Epithelial cell of prostate (primary cell): ENCODE measurements around the gene CTNNAL1.
"Not testable (repeated sequence)": the region's sequence is repeated elsewhere in the genome, so short reads cannot be mapped to it uniquely, and the experiment has no call there.

ENCODE experiments used
- DNase-seq: peaks from one replicate; pipeline ENCODE4 v3.0.0-alpha.2; 2011; ENCODE audit warnings: low read depth, low spot score
- H3K27ac ChIP-seq: fragments of 450-650 bp; 2 replicates; pipeline ENCODE4 v1.5.1; 2017; ENCODE audit warnings: mild to moderate bottlenecking

Gene CTNNAL1

DNA sequence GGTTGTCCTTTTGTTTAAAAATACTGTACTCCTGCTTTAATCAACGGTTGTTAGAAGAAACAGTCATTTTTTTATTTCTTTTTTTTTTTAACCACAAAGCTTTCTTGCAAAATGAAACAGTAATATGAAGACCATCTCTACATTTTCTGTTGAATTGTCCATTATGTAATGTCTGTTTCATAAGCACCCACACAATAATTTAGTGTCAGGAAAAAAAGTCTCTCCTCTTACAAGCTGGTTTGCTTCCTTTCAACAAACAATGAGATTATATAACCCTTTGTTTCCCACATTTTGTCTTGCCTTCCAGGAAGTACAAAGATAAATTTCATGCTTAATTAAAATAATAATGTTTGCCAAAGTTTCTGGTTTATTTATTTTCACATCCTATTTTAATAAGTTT is 16.7 kb downstream of the CTNNAL1 start:
- DNase-seq = no peak
- H3K27ac ChIP-seq = no peak overlapping the region

DNA sequence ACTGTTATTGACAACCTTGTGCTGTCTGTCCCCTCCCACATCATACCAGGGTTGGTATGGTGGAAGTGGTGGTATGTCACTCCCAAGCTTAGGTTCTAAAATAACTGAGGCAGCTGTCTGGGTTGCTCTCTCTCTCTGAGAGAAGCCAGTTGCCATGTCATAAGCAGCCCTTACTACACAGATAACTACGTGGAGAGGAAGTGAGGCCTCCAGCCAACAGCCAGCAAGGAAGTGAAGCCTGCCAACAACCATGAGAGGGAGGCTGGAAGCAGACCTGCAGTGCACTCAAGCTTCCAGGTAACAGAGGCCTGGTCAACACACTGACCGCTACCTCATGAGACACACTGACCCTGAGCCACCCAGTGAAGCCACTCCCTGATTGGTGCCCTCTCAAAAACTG is 18.6 kb downstream of the CTNNAL1 start:
- no peak overlapping the region for H3K27ac ChIP-seq
- no peak for DNase-seq

DNA sequence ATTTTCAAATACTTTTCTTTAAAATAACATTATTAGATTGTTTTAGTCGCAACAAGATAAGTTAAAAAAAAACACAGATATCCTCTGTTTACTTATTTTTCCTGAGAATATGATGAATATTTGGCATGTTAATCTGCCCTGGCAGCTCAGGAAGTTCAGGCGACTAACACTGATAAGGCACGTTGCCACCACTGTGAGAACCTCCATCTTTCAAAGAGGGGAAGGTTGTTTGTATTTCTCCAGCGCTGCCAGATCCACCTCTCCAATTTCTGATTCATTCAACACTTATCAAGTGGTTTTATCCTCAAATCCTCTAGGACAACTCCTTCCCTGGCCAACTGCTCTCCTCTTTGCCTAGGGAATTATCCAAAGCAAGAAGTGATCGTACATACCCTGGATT is 21.8 kb downstream of the CTNNAL1 start:
- no peak for DNase-seq
- H3K27ac ChIP-seq = no peak overlapping the region

DNA sequence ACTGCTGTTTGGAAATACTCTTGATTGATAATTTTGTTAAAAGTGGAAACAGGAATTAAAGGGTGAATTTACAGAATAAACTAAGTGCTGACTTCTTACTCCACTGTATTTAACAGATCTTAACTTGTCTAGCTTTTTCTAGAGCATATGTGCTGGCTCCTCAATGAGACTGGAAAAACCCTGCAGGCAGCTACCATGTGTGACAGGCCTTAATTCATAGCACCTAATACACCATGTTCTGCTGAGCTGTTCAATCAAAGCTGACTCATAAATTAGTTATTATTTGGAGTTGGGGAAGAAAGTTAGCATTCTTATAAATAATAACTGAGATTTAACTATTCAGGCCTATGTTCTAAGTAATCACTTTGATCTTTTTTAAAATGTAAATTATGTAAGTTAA is 29.4 kb downstream of the CTNNAL1 start:
- H3K27ac ChIP-seq = no peak overlapping the region
- DNase-seq = no peak

DNA sequence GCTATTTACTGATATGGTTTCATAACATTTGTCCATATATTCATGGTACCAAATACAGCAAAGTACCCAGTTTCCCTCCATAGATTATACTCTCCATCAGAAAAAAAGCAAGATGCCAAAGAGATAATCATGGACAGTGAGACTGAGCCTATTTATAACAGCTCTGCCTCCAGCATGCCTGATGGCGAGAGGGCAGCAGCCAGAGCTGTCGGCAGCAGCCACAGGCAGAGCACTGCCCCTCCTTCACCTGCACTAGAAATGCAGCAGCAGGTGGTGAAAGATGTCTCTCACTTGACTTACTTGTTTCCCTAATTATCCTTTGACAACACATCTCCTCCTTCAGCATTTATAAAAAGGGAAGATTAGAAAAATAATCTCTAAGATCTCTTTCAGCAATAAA is 32.4 kb downstream of the CTNNAL1 start:
- no peak overlapping the region for H3K27ac ChIP-seq
- no peak for DNase-seq

DNA sequence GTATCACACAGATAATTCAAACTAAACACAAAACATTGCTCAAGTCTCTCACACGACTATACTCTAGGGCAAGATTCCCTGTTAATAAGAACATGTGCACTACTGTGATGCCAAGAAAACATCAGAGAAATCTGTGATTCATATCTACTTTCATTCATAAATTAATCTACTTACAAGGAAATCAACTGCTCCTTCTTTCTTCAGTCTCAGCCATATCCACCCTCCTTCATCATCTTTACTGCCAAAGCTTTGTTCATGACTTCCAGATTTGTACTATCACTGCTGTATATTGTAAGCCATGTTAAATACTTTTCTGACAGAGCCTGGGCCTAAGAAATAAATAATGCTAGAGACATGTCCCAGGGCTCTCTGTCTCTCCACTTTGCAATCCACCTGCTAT is 35.1 kb downstream of the CTNNAL1 start:
- H3K27ac ChIP-seq = no peak overlapping the region
- no peak for DNase-seq

DNA sequence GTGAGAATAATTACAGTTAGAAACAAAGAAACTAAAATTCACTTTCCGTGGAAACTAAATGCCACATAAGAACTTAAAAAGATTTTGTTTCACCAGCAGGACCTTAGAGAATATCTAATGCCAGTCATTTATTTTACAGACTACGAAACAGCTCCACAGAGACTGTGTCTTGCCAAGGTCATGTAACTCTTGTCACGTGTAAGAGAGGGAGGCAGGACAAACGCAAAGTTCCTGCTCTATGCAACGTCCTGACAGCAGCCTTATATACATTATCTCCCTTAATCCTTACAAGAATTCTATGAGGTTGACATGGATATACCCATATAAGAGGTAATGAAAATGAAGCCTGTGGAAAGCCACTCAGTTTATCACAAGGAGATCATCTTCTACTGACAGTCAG is 39.4 kb downstream of the CTNNAL1 start:
- no peak overlapping the region for H3K27ac ChIP-seq
- no peak for DNase-seq

DNA sequence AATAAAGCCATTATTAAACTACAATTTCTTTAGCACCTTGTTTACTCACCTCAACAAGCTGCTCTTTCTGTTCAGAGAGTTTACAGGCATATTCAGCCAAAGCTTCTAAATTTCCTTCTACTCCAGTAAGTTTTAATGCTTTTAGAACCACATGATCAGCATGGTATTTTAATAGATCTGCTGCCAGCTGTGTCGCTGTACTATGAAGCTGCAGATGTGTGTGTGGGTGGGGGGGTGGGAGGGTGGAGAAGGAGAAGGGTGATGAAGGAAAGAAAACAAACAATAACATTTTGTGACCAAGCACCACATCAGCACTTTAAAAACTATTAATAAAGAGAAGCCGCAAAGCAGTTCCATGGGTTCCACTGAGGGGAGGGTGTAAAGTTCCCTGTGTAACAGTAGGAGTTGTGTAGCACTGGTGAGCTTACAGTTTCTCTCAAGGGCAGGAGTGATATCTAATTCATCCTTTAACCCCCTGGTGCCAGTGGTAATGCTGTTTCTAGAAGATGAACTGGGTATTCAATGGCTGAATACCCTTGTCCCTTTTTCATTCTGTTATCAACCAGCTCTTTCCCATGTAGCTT is 40.6 kb downstream of the CTNNAL1 start:
- H3K27ac ChIP-seq = no peak overlapping the region
- no peak for DNase-seq

DNA sequence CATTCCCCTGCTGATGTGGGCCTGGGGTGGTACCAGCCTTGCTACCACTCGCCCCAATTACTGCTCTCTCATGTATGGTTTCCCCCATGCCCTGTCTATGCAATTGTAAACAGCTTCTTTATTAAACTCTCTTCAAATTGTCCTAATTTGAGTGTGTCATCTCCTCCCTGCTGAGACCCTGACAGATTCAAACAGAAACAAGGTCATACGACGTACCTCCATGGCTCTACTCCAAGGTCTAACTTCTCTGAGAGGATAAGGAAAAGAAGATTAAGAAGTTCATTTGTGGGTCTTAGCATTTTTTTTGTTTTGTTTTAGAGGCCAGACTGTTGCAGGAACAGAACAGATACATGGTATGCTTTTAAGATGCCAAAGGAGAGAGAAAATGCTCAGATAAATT is 41.1 kb downstream of the CTNNAL1 start:
- H3K27ac ChIP-seq = no peak overlapping the region
- no peak for DNase-seq

DNA sequence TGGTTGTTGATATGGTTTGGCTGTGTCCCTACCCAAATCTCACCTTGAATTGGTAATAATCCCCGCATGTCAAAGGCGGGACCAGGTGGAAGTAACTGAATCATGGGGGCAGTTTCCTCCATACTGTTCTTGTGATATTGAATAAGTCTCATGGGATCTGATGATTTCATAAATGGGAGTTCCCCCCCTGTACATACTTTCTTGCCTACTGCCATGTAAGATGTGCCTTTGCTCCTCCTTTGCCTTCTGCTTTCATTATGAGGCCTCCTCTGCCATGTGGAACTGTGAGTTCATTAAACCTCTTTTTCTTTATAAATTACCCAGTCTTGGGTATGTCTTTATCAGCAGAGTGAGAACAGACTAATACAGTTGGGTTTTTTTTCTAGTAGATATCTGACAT is 41.9 kb downstream of the CTNNAL1 start:
- not testable (repeated sequence) for DNase-seq, H3K27ac ChIP-seq

DNA sequence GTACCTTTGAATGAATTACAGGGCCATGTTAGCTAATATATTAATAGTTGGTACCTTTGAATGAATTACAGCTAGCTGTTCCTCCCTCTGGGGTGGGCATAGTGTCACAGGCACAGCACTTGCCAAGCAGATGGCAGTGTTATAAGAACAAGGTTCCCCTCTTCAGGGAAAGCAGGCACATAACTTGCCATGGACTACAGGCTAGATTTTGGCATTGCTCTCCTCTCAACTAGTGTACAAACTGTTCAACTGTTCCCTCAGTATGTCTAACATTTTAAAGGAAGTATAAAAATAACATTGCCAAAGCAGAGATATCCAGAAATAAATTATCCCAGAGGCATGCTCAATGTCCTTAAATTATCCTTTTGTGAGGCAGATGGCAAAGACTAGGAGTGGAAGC is 45.4 kb downstream of the CTNNAL1 start:
- H3K27ac ChIP-seq = no peak overlapping the region
- no peak for DNase-seq

DNA sequence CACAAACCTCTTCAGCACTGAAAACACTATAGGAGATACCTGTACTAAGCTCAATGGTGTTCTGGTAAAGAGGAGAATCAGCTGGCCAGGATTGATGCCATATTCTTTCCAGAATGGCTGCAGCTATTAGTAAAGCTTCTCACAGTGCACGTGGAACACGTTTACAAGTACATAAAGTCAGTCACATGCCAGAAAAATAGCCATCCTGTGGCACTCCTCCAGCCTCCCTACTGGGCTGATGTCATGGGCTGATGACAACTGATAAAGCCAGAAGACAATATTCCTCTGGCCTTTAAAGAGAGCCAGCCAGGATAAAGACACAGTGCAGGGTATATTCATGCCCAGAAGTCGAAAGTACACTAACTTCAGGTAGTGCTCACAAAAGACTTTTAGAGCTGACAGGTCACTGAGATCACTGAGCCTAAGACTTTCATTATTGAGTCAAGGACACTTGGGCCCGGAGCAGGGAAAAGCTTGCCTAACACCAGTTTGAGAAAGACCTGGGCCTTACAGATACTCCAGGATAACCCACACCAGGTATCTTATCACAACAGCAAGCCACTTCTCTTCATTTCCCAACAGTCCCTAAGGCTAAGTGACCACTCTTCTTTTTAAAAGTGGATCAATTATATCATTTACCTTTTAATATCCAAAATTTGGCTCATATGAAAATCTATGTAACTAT is 49.7 kb downstream of the CTNNAL1 start:
- no peak for DNase-seq
- no peak overlapping the region for H3K27ac ChIP-seq

DNA sequence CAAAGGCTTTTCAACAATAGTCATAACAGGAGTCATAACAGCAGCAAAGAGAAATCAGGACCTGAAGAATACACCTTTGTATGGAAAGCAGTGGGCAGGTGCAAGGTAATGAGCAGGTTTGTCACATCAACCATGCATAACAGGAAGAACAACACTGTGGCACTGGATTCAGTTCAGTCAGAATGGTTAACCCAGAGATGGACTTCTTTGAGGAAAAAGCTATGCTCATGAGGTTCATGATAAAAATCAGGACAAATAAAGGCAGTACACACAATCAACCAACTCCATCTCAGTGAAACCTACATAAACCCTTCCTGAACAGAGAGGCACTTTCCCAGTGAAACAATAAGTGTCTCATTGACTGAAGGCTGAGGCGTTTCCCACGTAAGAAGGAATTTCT is 52.1 kb downstream of the CTNNAL1 start:
- no peak overlapping the region for H3K27ac ChIP-seq
- DNase-seq = no peak

DNA sequence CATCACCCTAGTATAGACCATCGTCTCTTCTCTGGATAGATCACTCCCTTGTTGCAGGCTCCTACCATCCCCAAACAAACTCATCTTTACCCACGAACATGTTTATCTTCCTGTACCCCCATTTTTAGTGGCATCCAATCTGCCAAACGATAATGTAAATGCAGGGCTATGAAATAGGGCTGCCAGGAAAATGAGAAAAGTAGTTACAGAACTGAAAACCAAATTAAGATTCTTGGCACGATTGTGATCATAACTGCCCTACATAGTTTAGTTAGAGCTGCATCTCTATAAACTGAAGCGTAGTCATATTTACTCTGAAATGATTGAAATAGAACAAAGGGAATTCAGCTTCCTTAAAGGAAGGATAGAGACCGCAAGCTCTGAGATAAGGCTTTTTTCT is 53.0 kb downstream of the CTNNAL1 start:
- no peak overlapping the region for H3K27ac ChIP-seq
- DNase-seq = no peak

DNA sequence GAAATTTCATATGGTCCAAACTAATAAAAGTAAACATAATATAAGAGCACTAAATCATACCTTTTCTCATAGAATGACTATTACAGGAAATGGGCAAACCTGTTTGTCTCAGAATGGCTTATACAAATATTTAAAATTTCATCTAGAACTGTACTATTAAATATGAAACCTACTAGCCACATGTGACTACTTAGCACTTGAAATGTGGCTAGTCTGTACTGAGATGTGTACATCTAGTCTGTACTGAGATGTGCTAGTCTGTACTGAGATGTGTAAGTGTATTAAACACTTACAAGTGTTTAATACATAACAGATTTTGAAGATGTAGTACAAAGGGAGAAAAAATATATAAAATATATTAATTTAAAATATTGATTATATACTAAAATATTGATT is 56.7 kb downstream of the CTNNAL1 start:
- DNase-seq = no peak
- H3K27ac ChIP-seq = no peak overlapping the region

DNA sequence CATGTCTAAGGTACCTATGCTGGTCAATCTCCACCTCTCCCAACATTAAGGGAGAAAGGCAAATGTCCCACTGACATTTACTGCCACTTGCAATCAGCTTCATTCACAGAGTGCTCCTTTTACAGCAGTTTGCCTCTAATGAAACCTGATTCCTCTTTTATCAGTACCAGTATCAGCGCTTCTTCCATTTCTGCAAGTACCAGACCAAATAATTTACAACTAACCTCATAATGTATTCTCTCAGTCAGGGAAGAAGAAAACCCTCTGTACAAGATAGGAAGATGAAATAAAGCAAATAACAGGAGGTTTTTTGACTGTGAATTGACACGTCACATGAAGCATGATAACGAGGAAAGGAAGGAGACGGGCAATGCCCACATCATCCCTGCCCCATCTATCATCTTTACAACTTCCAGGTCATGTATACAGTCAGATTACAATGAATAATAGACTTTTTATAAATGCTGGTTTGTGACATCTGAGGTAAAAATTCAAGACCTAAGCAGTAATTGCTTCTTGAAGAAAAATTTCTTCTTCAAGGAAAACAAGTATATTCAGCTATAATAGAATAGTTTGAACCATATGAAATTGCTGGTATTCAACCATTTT is 57.2 kb downstream of the CTNNAL1 start:
- DNase-seq = no peak
- H3K27ac ChIP-seq = no peak overlapping the region

DNA sequence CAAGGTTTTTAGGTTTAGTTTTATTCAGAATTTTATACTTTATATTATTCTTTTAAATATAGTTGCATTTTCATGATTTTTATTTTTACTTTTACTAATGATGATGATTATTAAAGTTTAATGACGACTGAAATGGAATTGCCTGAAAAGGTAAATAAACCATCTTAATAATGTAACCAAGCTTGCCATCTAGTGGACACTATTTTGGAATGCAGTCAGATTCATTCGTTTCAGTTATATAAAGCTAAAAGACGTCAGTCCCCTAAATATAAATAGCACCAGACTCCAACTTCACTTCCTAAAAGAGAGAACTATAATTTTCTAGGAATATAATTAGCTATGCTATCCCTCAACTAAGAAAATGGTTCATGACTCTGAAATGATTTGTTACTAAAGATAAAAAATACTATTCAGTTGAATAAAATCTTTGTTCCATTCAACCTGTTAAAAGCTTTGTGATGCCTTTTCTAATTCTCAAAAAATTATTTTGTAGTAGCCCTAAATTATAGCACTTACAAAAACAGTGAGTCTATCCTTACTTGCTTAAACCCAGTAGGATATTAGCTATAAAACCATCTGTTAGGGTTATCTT is 59.2 kb downstream of the CTNNAL1 start:
- DNase-seq = no peak
- no peak overlapping the region for H3K27ac ChIP-seq

DNA sequence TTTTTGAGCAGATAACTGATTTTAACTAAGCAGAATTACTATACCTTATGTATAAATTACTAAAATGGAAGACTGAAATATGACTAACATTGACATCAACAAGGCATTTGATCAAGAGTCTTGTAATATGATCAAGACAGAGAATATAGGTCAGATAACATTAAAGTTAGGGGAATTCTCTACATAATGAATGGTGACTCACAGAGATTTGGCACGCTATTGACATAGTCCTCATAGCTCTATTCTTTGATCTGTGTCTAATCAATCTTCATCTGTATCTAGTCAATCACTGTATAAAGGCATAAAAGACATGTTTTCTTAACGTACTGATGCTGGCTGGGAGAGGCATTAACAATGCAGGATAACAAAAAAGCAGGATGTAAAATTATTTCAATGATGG is 61.7 kb downstream of the CTNNAL1 start:
- no peak overlapping the region for H3K27ac ChIP-seq
- DNase-seq = no peak

DNA sequence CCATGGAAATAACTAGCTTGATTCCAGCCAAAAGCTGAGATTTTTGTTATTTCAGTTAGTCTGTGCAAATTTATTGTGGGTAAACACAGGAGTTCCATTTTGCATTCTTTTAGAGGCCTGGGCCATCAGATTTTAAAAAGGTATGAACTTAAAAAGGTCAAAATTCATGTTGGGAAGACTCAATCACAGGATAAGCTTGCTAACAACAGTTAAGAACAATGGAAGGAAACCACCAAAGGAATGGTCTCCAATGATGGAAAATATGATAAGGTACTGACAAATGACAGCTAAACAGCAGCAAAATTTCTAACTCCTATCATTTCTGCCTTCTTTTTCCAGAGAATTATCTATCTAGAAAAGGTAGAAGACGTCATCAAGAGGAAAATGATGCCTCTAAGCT is 63.1 kb downstream of the CTNNAL1 start:
- no peak for DNase-seq
- H3K27ac ChIP-seq = no peak overlapping the region

DNA sequence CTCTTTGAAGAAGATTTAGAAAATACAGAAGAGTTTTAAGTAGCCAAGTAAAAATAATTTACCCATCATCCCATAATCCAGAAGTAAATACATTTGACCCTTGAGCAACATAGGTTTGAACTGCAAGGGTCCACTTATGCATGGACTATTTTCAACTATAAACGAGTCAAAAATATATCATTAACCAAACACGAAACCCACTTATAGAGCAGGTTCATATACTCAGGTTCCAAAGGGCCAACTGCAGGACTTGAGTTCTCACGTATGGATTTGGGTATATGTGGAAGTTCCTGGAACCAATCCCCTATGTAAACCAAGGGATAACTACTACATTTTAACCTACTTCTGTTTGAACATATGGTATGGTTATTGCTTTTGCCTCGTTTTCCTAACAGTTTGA is 73.3 kb downstream of the CTNNAL1 start:
- no peak overlapping the region for H3K27ac ChIP-seq
- DNase-seq = no peak

DNA sequence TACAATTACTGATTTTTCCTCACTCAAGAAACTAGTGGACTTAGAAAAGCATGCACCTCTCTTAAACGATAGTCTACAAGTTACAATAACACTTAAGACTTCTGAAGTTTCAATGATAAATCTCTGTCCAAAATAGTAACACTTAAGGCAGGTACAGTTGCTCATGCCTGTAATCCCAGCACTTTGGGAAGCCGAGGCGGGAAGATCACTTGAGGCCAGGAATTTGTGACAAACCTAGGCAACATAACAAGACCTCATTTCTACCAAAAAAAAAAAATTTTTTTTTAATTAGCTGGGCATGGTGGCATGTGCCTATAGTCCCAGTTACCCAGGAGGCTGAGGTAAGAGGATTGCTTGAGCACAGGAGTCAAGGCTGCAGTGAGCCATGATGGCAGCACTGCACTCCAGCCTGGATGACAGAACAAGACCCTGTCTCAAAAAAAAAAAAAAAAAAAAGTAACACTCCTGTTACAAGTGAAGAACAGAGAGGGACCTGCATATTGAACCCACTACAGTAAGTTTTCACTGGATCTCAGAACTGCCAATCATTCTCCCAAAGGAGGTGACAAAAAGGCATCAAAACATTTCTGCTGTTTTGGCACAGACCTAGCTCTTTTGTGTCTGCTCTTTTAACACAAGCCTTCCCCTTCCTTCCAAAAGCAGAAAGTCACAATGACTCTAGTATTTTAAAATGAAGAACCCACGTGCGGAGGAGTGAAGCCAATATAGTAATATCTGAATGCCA is 75.6 kb downstream of the CTNNAL1 start:
- no peak overlapping the region for H3K27ac ChIP-seq
- no peak for DNase-seq
